Measurements from ENCODE around the gene SCN2A. TPM values are rescaled to one million over a fixed set of nuclear protein-coding genes. Genes with fewer than 3 reads are reported as not detected.

The SCN2A gene
- total and polyA plus RNA-seq, 10 of the 15 experiments (the other 5 are each of a cell fraction or from before 2014, with no cell fraction given) = 0.01 TPM; not detected in 8

DNA sequence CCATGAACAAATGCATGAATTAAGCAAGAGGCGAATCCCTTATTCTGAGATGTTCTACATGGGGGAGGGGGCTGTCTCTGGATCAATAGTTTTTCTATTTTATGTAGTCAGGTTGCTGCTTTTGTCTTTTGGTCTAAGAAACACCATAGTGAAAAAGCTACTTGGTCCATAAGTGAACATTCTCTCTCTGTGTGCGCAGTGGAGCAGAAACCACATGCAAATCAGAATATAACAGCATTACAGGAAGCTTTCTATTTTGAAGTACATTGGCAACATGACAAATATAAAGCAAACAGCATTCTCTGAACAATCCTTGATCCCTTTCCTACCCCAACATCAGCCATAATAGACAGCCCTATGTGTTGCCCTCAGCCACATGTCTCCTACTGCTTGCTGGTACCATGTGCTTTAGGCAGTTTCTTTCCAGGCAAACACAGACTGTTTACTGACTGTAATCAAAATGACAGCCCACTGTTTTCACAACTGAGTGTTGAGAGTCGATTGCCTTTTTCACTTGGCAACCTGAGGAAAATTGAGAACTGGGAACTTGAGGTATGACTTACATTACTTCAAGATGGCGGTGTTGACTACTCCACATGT is 45.9 kb upstream of the SCN2A start (continued):
- TF ChIP-seq, protein P1, sequence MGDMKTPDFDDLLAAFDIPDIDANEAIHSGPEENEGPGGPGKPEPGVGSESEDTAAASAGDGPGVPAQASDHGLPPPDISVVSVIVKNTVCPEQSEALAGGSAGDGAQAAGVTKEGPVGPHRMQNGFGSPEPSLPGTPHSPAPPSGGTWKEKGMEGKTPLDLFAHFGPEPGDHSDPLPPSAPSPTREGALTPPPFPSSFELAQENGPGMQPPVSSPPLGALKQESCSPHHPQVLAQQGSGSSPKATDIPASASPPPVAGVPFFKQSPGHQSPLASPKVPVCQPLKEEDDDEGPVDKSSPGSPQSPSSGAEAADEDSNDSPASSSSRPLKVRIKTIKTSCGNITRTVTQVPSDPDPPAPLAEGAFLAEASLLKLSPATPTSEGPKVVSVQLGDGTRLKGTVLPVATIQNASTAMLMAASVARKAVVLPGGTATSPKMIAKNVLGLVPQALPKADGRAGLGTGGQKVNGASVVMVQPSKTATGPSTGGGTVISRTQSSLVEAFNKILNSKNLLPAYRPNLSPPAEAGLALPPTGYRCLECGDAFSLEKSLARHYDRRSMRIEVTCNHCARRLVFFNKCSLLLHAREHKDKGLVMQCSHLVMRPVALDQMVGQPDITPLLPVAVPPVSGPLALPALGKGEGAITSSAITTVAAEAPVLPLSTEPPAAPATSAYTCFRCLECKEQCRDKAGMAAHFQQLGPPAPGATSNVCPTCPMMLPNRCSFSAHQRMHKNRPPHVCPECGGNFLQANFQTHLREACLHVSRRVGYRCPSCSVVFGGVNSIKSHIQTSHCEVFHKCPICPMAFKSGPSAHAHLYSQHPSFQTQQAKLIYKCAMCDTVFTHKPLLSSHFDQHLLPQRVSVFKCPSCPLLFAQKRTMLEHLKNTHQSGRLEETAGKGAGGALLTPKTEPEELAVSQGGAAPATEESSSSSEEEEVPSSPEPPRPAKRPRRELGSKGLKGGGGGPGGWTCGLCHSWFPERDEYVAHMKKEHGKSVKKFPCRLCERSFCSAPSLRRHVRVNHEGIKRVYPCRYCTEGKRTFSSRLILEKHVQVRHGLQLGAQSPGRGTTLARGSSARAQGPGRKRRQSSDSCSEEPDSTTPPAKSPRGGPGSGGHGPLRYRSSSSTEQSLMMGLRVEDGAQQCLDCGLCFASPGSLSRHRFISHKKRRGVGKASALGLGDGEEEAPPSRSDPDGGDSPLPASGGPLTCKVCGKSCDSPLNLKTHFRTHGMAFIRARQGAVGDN (IDR thresholded peaks at IDR 0.05) = no peak
- TF ChIP-seq ZNF274 (IDR thresholded peaks at IDR 0.05; ENCODE audit: insufficient read depth, insufficient read length) = no peak
- no peak for TF ChIP-seq ZBTB4 (CRISPR knock-in tag; IDR thresholded peaks at IDR 0.05)
- no peak for TF ChIP-seq RCOR1 (conservative IDR thresholded peaks at IDR 0.05; ENCODE audit: low read depth, low read length)
- 0 out of 2 replicates have a peak, but pooled peaks have one; percentile 32 for TF ChIP-seq IKZF1 (conservative IDR thresholded peaks at IDR 0.05)
- peak; percentile 84; the same call in 1 of the 2 replicates for TF ChIP-seq PAX5 (IDR thresholded peaks at IDR 0.05; ENCODE audit: borderline replicate concordance, low read depth, low read length)
- no peak for TF ChIP-seq SKIL (IDR thresholded peaks at IDR 0.05; ENCODE audit: low read depth, poor library complexity, severe bottlenecking)
- TF ChIP-seq JUNB (IDR thresholded peaks at IDR 0.05) = no peak
- TF ChIP-seq TAF1 (IDR thresholded peaks at IDR 0.05; ENCODE audit: borderline replicate concordance, low read depth, low read length) = no peak
- no peak for TF ChIP-seq TCF7 (IDR thresholded peaks at IDR 0.05; ENCODE audit: borderline replicate concordance)
- TF ChIP-seq YBX1 (IDR thresholded peaks at IDR 0.05) = no peak
- 0 out of 2 replicates have a peak, but pooled peaks have one; percentile 20 for TF ChIP-seq YY1 (IDR thresholded peaks at IDR 0.05; ENCODE audit: low read depth, low read length)
- TF ChIP-seq EP300 (IDR thresholded peaks at IDR 0.05; ENCODE audit: borderline replicate concordance in 1 of 2, control insufficient read depth in 1 of 2, low read depth in 2 of 2, low read length in 2 of 2) = 0 out of 4 replicates have a peak, but pooled peaks of 1 of the 2 experiments have one; percentile 35
- TF ChIP-seq CEBPZ (IDR thresholded peaks at IDR 0.05; ENCODE audit: low read depth, low read length) = no peak
- TF ChIP-seq ZNF622 (IDR thresholded peaks at IDR 0.05) = no peak
- peak; percentile 95 for TF ChIP-seq POU2F2 (IDR thresholded peaks at IDR 0.05; ENCODE audit: borderline replicate concordance, low read depth, low read length)
- TF ChIP-seq NFXL1 (IDR thresholded peaks at IDR 0.05; ENCODE audit: borderline replicate concordance) = no peak
